Colonic mucosa (tissue), 4 donors: ENCODE measurements around the gene FAM168B. TPM values are rescaled to one million over a fixed set of nuclear protein-coding genes. Genes with fewer than 3 reads are reported as not detected.

ENCODE experiments used
- DNase-seq: peaks from one replicate; pipeline ENCODE4 v3.0.0-alpha.2; 2020
- H3K27ac ChIP-seq: fragments of 200-600 bp; one replicate; pipeline ENCODE4 v1.8.0; 2021
- H3K27me3 ChIP-seq: fragments of 200-600 bp; one replicate; pipeline ENCODE4 v1.8.0; 2021
- H3K36me3 ChIP-seq: fragments of 200-600 bp; one replicate; pipeline ENCODE4 v1.8.0; 2021
- H3K4me1 ChIP-seq: fragments of 200-600 bp; one replicate; pipeline ENCODE4 v1.8.0; 2021; ENCODE audit warnings: mild to moderate bottlenecking
- H3K4me3 ChIP-seq: fragments of 200-600 bp; one replicate; pipeline ENCODE4 v1.8.0; 2021
- H3K9ac ChIP-seq, 2 donors: one replicate each; pipeline ENCODE4 v1.7.0; 2013; ENCODE audit warnings: control low read depth in 2 of 2, low read depth in 2 of 2, low read length in 2 of 2
- H3K9me3 ChIP-seq: fragments of 200-600 bp; one replicate; pipeline ENCODE4 v1.8.0; 2021
- CTCF ChIP-seq: fragments of 200-600 bp; IDR thresholded peaks from one replicate; pipeline ENCODE4 v1.8.0; 2022; ENCODE audit warnings: antibody characterized with exemption, mild to moderate bottlenecking
- intact Hi-C: fragments of 100-400 bp; cut with DNase I; formaldehyde crosslinking; loops from one replicate; pipeline ENCODE4 v1.14.1; 2022
- total RNA-seq, 2 donors: library from RNA; stranded (reverse); fragmentation: NEBNext Ultra II Directional in 1 of 2; extraction: Animal tissue kit (Norgen Biotek cat#: 25700) in 1 of 2; gene quantifications; one replicate each; pipeline ENCODE4 v1.2.1, GENCODE V29; 2021
- donor health status: healthy.
- donor health status: DM: no; HTN: no; CAD: no.
- donor health status: DM: no; HTN: no; CAD: no.

FAM168B gene
- total RNA-seq, 2 donors from 2014 or later: 82.6 to 93.5 TPM

GRCh38 chr2:131005216-131005935 is 87.9 kb downstream of the FAM168B start:
- TF ChIP-seq CTCF: no peak
- Histone ChIP-seq H3K9me3 (no peaks in the 10 kb centered on the region), H3K4me3 (no peak overlapping the region), H3K9ac (no peak overlapping the region), H3K36me3 (no peaks in the 10 kb centered on the region), H3K4me1 (no peaks in the 10 kb centered on the region), H3K27ac (no peak overlapping the region), H3K27me3 (no peaks in the 10 kb centered on the region)
- intact Hi-C loops: no loop called here
- no peak for DNase-seq

GRCh38 chr2:131004446-131005209 is 88.6 kb downstream of the FAM168B start:
- no peak overlapping the region for H3K9ac ChIP-seq
- no peak for TF ChIP-seq CTCF
- H3K27me3 ChIP-seq: no peaks in the 10 kb centered on the region
- DNase-seq: no peak
- H3K27ac ChIP-seq: no peak overlapping the region
- no peaks in the 10 kb centered on the region for H3K4me1 ChIP-seq
- no peak overlapping the region for H3K4me3 ChIP-seq
- H3K36me3 ChIP-seq: no peaks in the 10 kb centered on the region
- no peaks in the 10 kb centered on the region for H3K9me3 ChIP-seq
- intact Hi-C loops: no loop called here

GRCh38 chr2:130998561-130998960 is 94.7 kb downstream of the FAM168B start:
- Histone ChIP-seq H3K4me1 (no peaks in the 10 kb centered on the region), H3K9me3 (no peaks in the 10 kb centered on the region), H3K27me3 (no peaks in the 10 kb centered on the region), H3K36me3 (no peaks in the 10 kb centered on the region), H3K9ac (no peak overlapping the region), H3K4me3 (no peak overlapping the region), H3K27ac (no peak overlapping the region)
- TF ChIP-seq CTCF: no peak
- no peak for DNase-seq
- intact Hi-C loops: no loop called here

Other genes starting within 250 kb of the FAM168B start
- gene PLEKHB2, start 11.9 kb upstream of the FAM168B start, total RNA-seq: 100 to 1,000 TPM; 128 to 141 TPM
- gene POTEE, start 116.1 kb upstream of the FAM168B start, total RNA-seq: under 1 TPM; 0.11 to 0.22 TPM